ENCODE data around the gene BTBD8. TPM values are rescaled to one million over a fixed set of nuclear protein-coding genes. Genes with fewer than 3 reads are reported as not detected.
A peak's percentile ranks its signal among the peaks of the same experiment; 100 is the strongest.

The BTBD8 gene
- total RNA-seq, 1 donor from 2014 or later = 14.3 TPM

- TF ChIP-seq EZH2phosphoT487 (IDR thresholded peaks at IDR 0.05) = no peak
- TF ChIP-seq CTCF (IDR thresholded peaks at IDR 0.05) = no peak
- TF ChIP-seq EZH2 (IDR thresholded peaks at IDR 0.05) = no peak
- Mint-ChIP-seq H3K4me3 (no peak overlapping the region), H3K4me1 (peaks cover 4% of the 10 kb centered on the region)
Observed at GRCh38 chr1:92084651-92085050, 4.5 kb downstream of the BTBD8 start.

GRCh38 chr1:92085727-92086126, 5.6 kb downstream of the BTBD8 start:
- Mint-ChIP-seq H3K36me3 (peaks cover 3% of the 10 kb centered on the region), H3K9me3 (peaks cover 28% of the 10 kb centered on the region), H3K4me3 (no peak overlapping the region), H3K4me1 (no peaks in the 10 kb centered on the region), H3K27ac (no peak overlapping the region), H3K27me3 (ENCODE audit: insufficient read depth, low read depth) (peaks cover 10% of the 10 kb centered on the region)
- Histone ChIP-seq H3K27me3 (no peaks in the 10 kb centered on the region), H4K20me1 (ENCODE audit: low read depth) (no peaks in the 10 kb centered on the region), H3K9ac (no peak overlapping the region), H3F3A (ENCODE audit: low read depth) (peaks cover 4% of the 10 kb centered on the region), H3K79me2 (ENCODE audit: low read depth) (no peaks in the 10 kb centered on the region), H3K4me3 (no peak overlapping the region), H3K4me1 (no peaks in the 10 kb centered on the region), H3K27ac (no peak overlapping the region), H2AFZ (replicated peaks) (no peak overlapping the region), H3K36me3 (no peaks in the 10 kb centered on the region), H3K9me3 (ENCODE audit: low read depth) (peaks cover 9% of the 10 kb centered on the region), H3K4me2 (no peak overlapping the region)
- peak; percentile 9 for DNase-seq (ENCODE audit: low spot score)
- no peak for TF ChIP-seq EZH2 (IDR thresholded peaks at IDR 0.05)
- TF ChIP-seq CTCF (IDR thresholded peaks at IDR 0.05) = no peak
- no peak for TF ChIP-seq EZH2phosphoT487 (IDR thresholded peaks at IDR 0.05)

More at GRCh38 chr1:92084651-92085050, 4.5 kb downstream of the BTBD8 start:
- Histone ChIP-seq H3K9ac (no peak overlapping the region), H3K9me3 (ENCODE audit: low read depth) (peaks cover 9% of the 10 kb centered on the region), H4K20me1 (ENCODE audit: low read depth) (no peaks in the 10 kb centered on the region), H3K79me2 (ENCODE audit: low read depth) (no peaks in the 10 kb centered on the region), H3K4me2 (no peak overlapping the region), H3K27me3 (no peaks in the 10 kb centered on the region), H2AFZ (replicated peaks) (no peak overlapping the region), H3K36me3 (no peaks in the 10 kb centered on the region), H3K4me1 (no peaks in the 10 kb centered on the region), H3K27ac (no peak overlapping the region), H3K4me3 (no peak overlapping the region), H3F3A (ENCODE audit: low read depth) (peaks cover 15% of the 10 kb centered on the region)
- H3K27me3 Mint-ChIP-seq (ENCODE audit: insufficient read depth, low read depth) = peaks cover 10% of the 10 kb centered on the region
- DNase-seq (ENCODE audit: low spot score) = no peak
- H3K9me3 Mint-ChIP-seq = peaks cover 28% of the 10 kb centered on the region
- H3K27ac Mint-ChIP-seq = no peak overlapping the region
- H3K36me3 Mint-ChIP-seq = peaks cover 3% of the 10 kb centered on the region

- no peak overlapping the region for H3K4me3 Mint-ChIP-seq
- H3K27ac ChIP-seq = no peak overlapping the region
Observed at GRCh38 chr1:92087542-92087941, 7.4 kb downstream of the BTBD8 start.

More at GRCh38 chr1:92087542-92087941, 7.4 kb downstream of the BTBD8 start:
- Histone ChIP-seq H3K27me3 (no peaks in the 10 kb centered on the region), H2AFZ (replicated peaks) (no peak overlapping the region), H4K20me1 (ENCODE audit: low read depth) (no peaks in the 10 kb centered on the region), H3K4me1 (no peaks in the 10 kb centered on the region), H3F3A (ENCODE audit: low read depth) (no peaks in the 10 kb centered on the region), H3K36me3 (no peaks in the 10 kb centered on the region), H3K4me3 (no peak overlapping the region), H3K9me3 (ENCODE audit: low read depth) (peaks cover 9% of the 10 kb centered on the region), H3K4me2 (no peak overlapping the region), H3K79me2 (ENCODE audit: low read depth) (no peaks in the 10 kb centered on the region), H3K9ac (no peak overlapping the region)
- Mint-ChIP-seq H3K4me1 (no peaks in the 10 kb centered on the region), H3K36me3 (peaks cover 7% of the 10 kb centered on the region), H3K27me3 (ENCODE audit: insufficient read depth, low read depth) (peaks cover 7% of the 10 kb centered on the region), H3K27ac (no peak overlapping the region), H3K9me3 (peaks cover 28% of the 10 kb centered on the region)
- no peak for DNase-seq (ENCODE audit: low spot score)
- TF ChIP-seq CTCF (IDR thresholded peaks at IDR 0.05) = no peak
- no peak for TF ChIP-seq EZH2 (IDR thresholded peaks at IDR 0.05)
- TF ChIP-seq EZH2phosphoT487 (IDR thresholded peaks at IDR 0.05) = no peak

All from neural progenitor cell (in vitro differentiated cells).